ENCODE results near the gene ORC2.
"Not testable (repeated sequence)": the region's sequence is repeated elsewhere in the genome, so short reads cannot be mapped to it uniquely, and the experiment has no call there.

- not testable (repeated sequence) for TF ChIP-seq CTCF (IDR thresholded peaks at IDR 0.05 in 4 of 5, conservative IDR thresholded peaks at IDR 0.05 in 1 of 5); POLR2A (IDR thresholded peaks at IDR 0.05)
These were observed 6.6 kb upstream of the ORC2 start for GRCh38 chr2:200970057-200970456.
